ENCODE measurements around the gene CFAP46. TPM values are rescaled to one million over a fixed set of nuclear protein-coding genes. Genes with fewer than 3 reads are reported as not detected.

CFAP46 gene
- total and polyA plus RNA-seq, 2 of the 4 experiments (the other 2 are of a cell fraction) = 1.3 to 1.8 TPM

GRCh38 chr10:132919374-132920100, 22.8 kb downstream of the CFAP46 start:
- no peak overlapping the region for H2AK5ac ChIP-seq (ENCODE audit: low read depth, low read length)
- intact Hi-C loops (cut with micrococcal nuclease) = no loop called here
- no peak overlapping the region for H2BK5ac ChIP-seq (ENCODE audit: low read depth, low read length, poor library complexity, severe bottlenecking)
- no peak for ATAC-seq (ENCODE audit: low read depth)
- H4K8ac ChIP-seq (ENCODE audit: low read depth in 2 of 2, low read length in 2 of 2) = no peak overlapping the region
- H3K27me3 ChIP-seq (ENCODE audit: control insufficient read depth, insufficient read depth, low read length) = no peaks in the 10 kb centered on the region
- H4K20me1 ChIP-seq (ENCODE audit: insufficient read depth, low read length) = no peaks in the 10 kb centered on the region
- no peaks in the 10 kb centered on the region for H3K9me1 ChIP-seq (ENCODE audit: insufficient read depth, low read length)
- H3K9ac ChIP-seq (ENCODE audit: low read depth, low read length) = no peak overlapping the region
- no peak overlapping the region for H3K27ac ChIP-seq (ENCODE audit: insufficient read depth, low read length)
- no peak overlapping the region for H3K18ac ChIP-seq (ENCODE audit: low read depth, low read length)
- no peak overlapping the region for H3K4me2 ChIP-seq (ENCODE audit: low read depth, low read length)
- no peak overlapping the region for H2BK20ac ChIP-seq (ENCODE audit: low read depth, low read length)
- no peaks in the 10 kb centered on the region for H3K4me1 ChIP-seq (ENCODE audit: control insufficient read depth, insufficient read depth, low read length)
- no peak overlapping the region for H3K56ac ChIP-seq (ENCODE audit: extremely low read depth, insufficient read depth, low read length)
- H2AK9ac ChIP-seq (replicated peaks; ENCODE audit: low read depth, low read length, poor library complexity) = no peak overlapping the region
- H3K14ac ChIP-seq (replicated peaks; ENCODE audit: low read depth, low read length) = no peak overlapping the region
- no peak overlapping the region for H2AFZ ChIP-seq (replicated peaks; ENCODE audit: low read length, poor library complexity)
- in situ Hi-C loops (cut with MboI; ENCODE audit: low sequenced_read_pairs) = no loop called here
- DNase-seq = no peak
- H3K9me3 ChIP-seq (ENCODE audit: control insufficient read depth, insufficient read depth, low read length) = no peaks in the 10 kb centered on the region
- no peak overlapping the region for H4K91ac ChIP-seq (ENCODE audit: insufficient read depth, low read depth, low read length)
- H2BK120ac ChIP-seq (ENCODE audit: low read depth, low read length) = no peak overlapping the region
- ChIA-PET CTCF (no interaction called here), POLR2A (ENCODE audit: unreplicated experiment) (no interaction called here)
- H3K4me3 ChIP-seq (ENCODE audit: insufficient read depth, low read depth, low read length) = no peak overlapping the region
- H3K36me3 ChIP-seq (ENCODE audit: control insufficient read depth, insufficient read depth, low read length) = no peaks in the 10 kb centered on the region
- no peaks in the 10 kb centered on the region for H3K79me1 ChIP-seq (ENCODE audit: low read depth in 1 of 2, low read length in 2 of 2)
- no peak overlapping the region for H4K5ac ChIP-seq (ENCODE audit: low read depth, low read length)
- WGBS, 2 experiments (ENCODE audit: extremely low coverage in 2 of 2, insufficient read length in 1 of 2) = 78% methylated on average over 23 of the region's 45 CpGs; no CpG with 5 or more reads in 1 of the 2 experiments
- H2BK15ac ChIP-seq (ENCODE audit: low read depth, low read length) = no peak overlapping the region
- H3K23ac ChIP-seq (ENCODE audit: low read depth, low read length) = no peak overlapping the region
- BruUV-seq (replicated peaks) = no TSS peak
- no peak overlapping the region for H3K4ac ChIP-seq (ENCODE audit: low read depth, low read length)
- TF ChIP-seq SMC3 (IDR thresholded peaks at IDR 0.05; ENCODE audit: low read depth, low read length) = no peak
- TF ChIP-seq MAZ (IDR thresholded peaks at IDR 0.05; ENCODE audit: borderline replicate concordance, low read depth, low read length) = no peak
- no peak for TF ChIP-seq CEBPB (IDR thresholded peaks at IDR 0.05; ENCODE audit: low read depth, low read length)
- TF ChIP-seq USF2 (IDR thresholded peaks at IDR 0.05; ENCODE audit: low read depth, low read length) = no peak
- TF ChIP-seq MAFK (IDR thresholded peaks at IDR 0.05; ENCODE audit: low read depth, low read length) = no peak
- TF ChIP-seq MXI1 (IDR thresholded peaks at IDR 0.05; ENCODE audit: borderline replicate concordance, low read depth, low read length) = no peak
- TF ChIP-seq, protein P1, sequence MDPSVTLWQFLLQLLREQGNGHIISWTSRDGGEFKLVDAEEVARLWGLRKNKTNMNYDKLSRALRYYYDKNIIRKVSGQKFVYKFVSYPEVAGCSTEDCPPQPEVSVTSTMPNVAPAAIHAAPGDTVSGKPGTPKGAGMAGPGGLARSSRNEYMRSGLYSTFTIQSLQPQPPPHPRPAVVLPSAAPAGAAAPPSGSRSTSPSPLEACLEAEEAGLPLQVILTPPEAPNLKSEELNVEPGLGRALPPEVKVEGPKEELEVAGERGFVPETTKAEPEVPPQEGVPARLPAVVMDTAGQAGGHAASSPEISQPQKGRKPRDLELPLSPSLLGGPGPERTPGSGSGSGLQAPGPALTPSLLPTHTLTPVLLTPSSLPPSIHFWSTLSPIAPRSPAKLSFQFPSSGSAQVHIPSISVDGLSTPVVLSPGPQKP (IDR thresholded peaks at IDR 0.05; ENCODE audit: borderline replicate concordance, low read depth, low read length) = no peak
- TF ChIP-seq CHD1 (IDR thresholded peaks at IDR 0.05; ENCODE audit: low read depth, low read length) = no peak
- no peak for TF ChIP-seq RAD21 (IDR thresholded peaks at IDR 0.05; ENCODE audit: low read length)
- TF ChIP-seq POLR2A (IDR thresholded peaks at IDR 0.05; ENCODE audit: low read depth, low read length) = no peak
- dilution Hi-C loops (cut with HindIII; ENCODE audit: low sequenced_read_pairs, unreplicated experiment) = no loop called here
